GM19099 (cell line): ENCODE results near the gene PPP1R11.

Experiments
- POLR2A ChIP-seq: IDR thresholded peaks from 3 replicates; pipeline ENCODE4 v1.6.1; 2011; ENCODE audit warnings: low read depth; ENCODE audit not compliant: insufficient read length; ENCODE audit errors: extremely low read depth

PPP1R11 gene

GRCh38 chr6:30066577-30067459 lies at the start of gene PPP1R11:
Gene PPP1R11, plus strand, starts transcription at chr6:30067198. Its CDS starts 213 bp downstream, at chr6:30067411.
- TF ChIP-seq POLR2A = peak; percentile 92

GRCh38 chr6:30019819-30020218 lies 47.2 kb upstream of the PPP1R11 start:
- TF ChIP-seq POLR2A = no peak

GRCh38 chr6:30020626-30021025 lies 46.4 kb upstream of the PPP1R11 start:
- no peak for TF ChIP-seq POLR2A

GRCh38 chr6:30022189-30022588 lies 44.8 kb upstream of the PPP1R11 start:
- no peak for TF ChIP-seq POLR2A

- TF ChIP-seq POLR2A = no peak
These were observed 41.8 kb upstream of the PPP1R11 start for GRCh38 chr6:30025186-30025585.

- TF ChIP-seq POLR2A = no peak
These were observed 37.4 kb upstream of the PPP1R11 start for GRCh38 chr6:30029588-30029987.

- no peak for TF ChIP-seq POLR2A
These were observed 35.6 kb upstream of the PPP1R11 start for GRCh38 chr6:30031381-30031780.

- TF ChIP-seq POLR2A = no peak
These were observed 31.2 kb upstream of the PPP1R11 start for GRCh38 chr6:30035784-30036183.

GRCh38 chr6:30037182-30037788 lies 29.7 kb upstream of the PPP1R11 start:
- no peak for TF ChIP-seq POLR2A

GRCh38 chr6:30041221-30041620 lies 25.8 kb upstream of the PPP1R11 start:
- TF ChIP-seq POLR2A = no peak

GRCh38 chr6:30041821-30042220 lies 25.2 kb upstream of the PPP1R11 start:
- TF ChIP-seq POLR2A = no peak

- TF ChIP-seq POLR2A = no peak
These were observed 24.5 kb upstream of the PPP1R11 start for GRCh38 chr6:30042476-30042875.

GRCh38 chr6:30042914-30043313 lies 24.1 kb upstream of the PPP1R11 start:
- TF ChIP-seq POLR2A = no peak

GRCh38 chr6:30043744-30044143 lies 23.3 kb upstream of the PPP1R11 start:
- no peak for TF ChIP-seq POLR2A

GRCh38 chr6:30044630-30045029 lies 22.4 kb upstream of the PPP1R11 start:
- TF ChIP-seq POLR2A = no peak

GRCh38 chr6:30047220-30047619 lies 19.8 kb upstream of the PPP1R11 start:
- TF ChIP-seq POLR2A = no peak

- TF ChIP-seq POLR2A = no peak
These were observed 13.3 kb upstream of the PPP1R11 start for GRCh38 chr6:30053682-30054081.

- no peak for TF ChIP-seq POLR2A
These were observed 11.5 kb upstream of the PPP1R11 start for GRCh38 chr6:30055513-30055912.
